GM23338 (cell line): ENCODE data around the gene PXDN. TPM values are rescaled to one million over a fixed set of nuclear protein-coding genes. Genes with fewer than 3 reads are reported as not detected.
"Not testable (repeated sequence)": the region's sequence is repeated elsewhere in the genome, so short reads cannot be mapped to it uniquely, and the experiment has no call there.

Source experiments
- ATAC-seq: fragments of 200-7000 bp; cut with Tn5 transposase; 3 replicates; pipeline ENCODE4 v1.9.1; 2020
- DNase-seq: peaks from one replicate; pipeline ENCODE4 v3.0.0-alpha.2; 2015; ENCODE audit warnings: low spot score
- H2AFZ ChIP-seq: fragments of 200-600 bp; sonication (generic); 2 replicates; pipeline ENCODE4 v1.8.0; 2016; ENCODE audit warnings: antibody characterized with exemption, mild to moderate bottlenecking, moderate library complexity
- H3F3A ChIP-seq: fragments of 200-600 bp; sonication (generic); replicated peaks from 2 replicates; pipeline ENCODE4 v1.8.0; 2017; ENCODE audit warnings: antibody characterized with exemption, mixed run types, low read depth
- H3K27ac ChIP-seq: fragments of 200-600 bp; sonication (generic); 2 replicates; pipeline ENCODE4 v1.6.1; 2016; ENCODE audit warnings: low read depth
- H3K27me3 ChIP-seq: fragments of 200-600 bp; sonication (generic); 2 replicates; pipeline ENCODE4 v1.8.0; 2016; ENCODE audit warnings: mild to moderate bottlenecking, mixed run types, moderate library complexity; ENCODE audit not compliant: insufficient read depth
- H3K36me3 ChIP-seq: fragments of 200-600 bp; sonication (generic); 2 replicates; pipeline ENCODE4 v1.8.0; 2016; ENCODE audit warnings: mild to moderate bottlenecking; ENCODE audit not compliant: insufficient read depth
- H3K4me1 ChIP-seq: fragments of 200-600 bp; sonication (generic); 2 replicates; pipeline ENCODE4 v1.8.0; 2016; ENCODE audit warnings: mild to moderate bottlenecking, moderate library complexity; ENCODE audit not compliant: insufficient read depth
- H3K4me2 ChIP-seq: fragments of 200-600 bp; sonication (generic); 2 replicates; pipeline ENCODE4 v1.7.1; 2017; ENCODE audit warnings: mixed run types
- H3K4me3 ChIP-seq: fragments of 200-600 bp; sonication (generic); 2 replicates; pipeline ENCODE4 v1.6.1; 2016; ENCODE audit warnings: mixed run types
- H3K79me2 ChIP-seq: fragments of 200-600 bp; sonication (generic); replicated peaks from 2 replicates; pipeline ENCODE4 v1.8.0; 2017; ENCODE audit warnings: mild to moderate bottlenecking; ENCODE audit not compliant: insufficient read depth
- H3K9me2 ChIP-seq: fragments of 200-600 bp; sonication (generic); 2 replicates; pipeline ENCODE4 v1.8.0; 2017; ENCODE audit not compliant: insufficient read depth
- H4K20me1 ChIP-seq: fragments of 200-600 bp; sonication (generic); replicated peaks from 2 replicates; pipeline ENCODE4 v1.8.0; 2017; ENCODE audit warnings: mild to moderate bottlenecking; ENCODE audit not compliant: insufficient read depth
- H3K27ac Mint-ChIP-seq: 2 replicates; pipeline ENCODE4 v1.8.0; 2020; ENCODE audit warnings: inconsistent platforms, mild to moderate bottlenecking, moderate library complexity, mixed read lengths
- H3K27me3 Mint-ChIP-seq: 3 replicates; pipeline ENCODE4 v1.8.0; 2022; ENCODE audit warnings: low read depth, mild to moderate bottlenecking, moderate library complexity, mixed read lengths, inconsistent platforms; ENCODE audit not compliant: insufficient read depth, poor library complexity
- H3K36me3 Mint-ChIP-seq: 3 replicates; pipeline ENCODE4 v1.8.0; 2021; ENCODE audit warnings: low read depth, mild to moderate bottlenecking, inconsistent platforms, moderate library complexity, mixed read lengths
- H3K4me1 Mint-ChIP-seq: 3 replicates; pipeline ENCODE4 v1.8.0; 2020; ENCODE audit warnings: mild to moderate bottlenecking, inconsistent platforms, mixed read lengths
- H3K4me3 Mint-ChIP-seq: 3 replicates; pipeline ENCODE4 v1.8.0; 2021; ENCODE audit warnings: moderate library complexity, mild to moderate bottlenecking, inconsistent platforms, mixed read lengths
- H3K9me3 Mint-ChIP-seq: 3 replicates; pipeline ENCODE4 v1.8.0; 2020; ENCODE audit warnings: moderate library complexity, mild to moderate bottlenecking, inconsistent platforms, mixed read lengths
- CTCF ChIP-seq, 2 experiments: fragments of 200-600 bp in 1 of 2; sonication (generic) in 1 of 2; conservative IDR thresholded peaks; 2 replicates each; pipeline versions ENCODE4 v1.5.1 to v1.6.1; 2016 to 2017; ENCODE audit warnings: antibody characterized with exemption in 2 of 2, low read depth in 2 of 2, mild to moderate bottlenecking in 2 of 2, moderate library complexity in 1 of 2
- EZH2 ChIP-seq: fragments of 200-600 bp; sonication (generic); IDR thresholded peaks from one replicate; pipeline ENCODE4 v1.8.0; 2017; ENCODE audit warnings: antibody characterized with exemption, mild to moderate bottlenecking, low read depth; ENCODE audit not compliant: unreplicated experiment
- EZH2phosphoT487 ChIP-seq: fragments of 200-600 bp; sonication (generic); IDR thresholded peaks from one replicate; pipeline ENCODE4 v1.8.1; 2018; ENCODE audit warnings: antibody characterized with exemption; ENCODE audit not compliant: unreplicated experiment
- NANOG ChIP-seq: IDR thresholded peaks from 2 replicates; pipeline ENCODE4 v1.6.1; 2016; ENCODE audit warnings: antibody characterized with exemption, borderline replicate concordance
- POLR2AphosphoS5 ChIP-seq: IDR thresholded peaks from 2 replicates; pipeline ENCODE4 v1.6.1; 2016; ENCODE audit warnings: antibody characterized with exemption, low read depth
- ZNF114 ChIP-seq: fragments of 250-450 bp; sonication (Bioruptor Pico); IDR thresholded peaks from 2 replicates; pipeline ENCODE4 v1.5.0; 2020; ENCODE audit warnings: mild to moderate bottlenecking, moderate library complexity
- ZNF462 ChIP-seq: fragments of 250-450 bp; sonication (Bioruptor Pico); IDR thresholded peaks from 2 replicates; pipeline ENCODE4 v1.5.0; 2020; ENCODE audit warnings: mild to moderate bottlenecking, moderate library complexity
- polyA plus RNA-seq: library from polyadenylated mRNA; unstranded; fragments of >200 nt; fragmentation: Nextera tagmentation; extraction: Ambion mirVana; gene quantifications from 2 replicates; pipeline ENCODE4 v1.2.1, GENCODE V29; 2016
- total RNA-seq: library from RNA; depleted of rRNA; stranded (reverse); fragments of >200 nt; shearing (Covaris generic); gene quantifications from 2 replicates; pipeline ENCODE4 v1.2.3, GENCODE V29; 2014

PXDN gene
- total and polyA plus RNA-seq, 2 experiments from 2014 or later = 42.2 to 225 TPM

GRCh38 chr2:1701020-1701419 is 43.3 kb downstream of the PXDN start:
- no peak for TF ChIP-seq EZH2phosphoT487
- TF ChIP-seq ZNF462 (CRISPR knock-in tag) = no peak
- TF ChIP-seq ZNF114 (CRISPR knock-in tag) = no peak
- no peak for TF ChIP-seq EZH2
- no peak for TF ChIP-seq CTCF (conservative IDR thresholded peaks at IDR 0.05; ENCODE audit: low read depth in 2 of 2)
- TF ChIP-seq POLR2AphosphoS5 = no peak
- TF ChIP-seq NANOG = no peak
- no peaks in the 10 kb centered on the region for H3F3A ChIP-seq
- Mint-ChIP-seq H3K4me3 (no peak overlapping the region), H3K36me3 (0 out of 3 replicates have a peak, but pooled peaks cover 2% of the 10 kb centered on the region), H3K9me3 (no peaks in the 10 kb centered on the region), H3K27ac (no peak overlapping the region), H3K27me3 (peaks cover 11% of the 10 kb centered on the region), H3K4me1 (peaks cover 49% of the 10 kb centered on the region)
- ATAC-seq = no peak
- peaks cover 29% of the 10 kb centered on the region for H4K20me1 ChIP-seq
- H3K9me2 ChIP-seq = no peaks in the 10 kb centered on the region
- H3K79me2 ChIP-seq = peaks cover 69% of the 10 kb centered on the region
- no peaks in the 10 kb centered on the region for H3K27me3 ChIP-seq
- H2AFZ ChIP-seq = no peak overlapping the region
- H3K4me3 ChIP-seq = no peak overlapping the region
- no peaks in the 10 kb centered on the region for H3K36me3 ChIP-seq
- no peak overlapping the region for H3K27ac ChIP-seq
- H3K4me1 ChIP-seq = peaks cover 16% of the 10 kb centered on the region
- DNase-seq = no peak
- no peak overlapping the region for H3K4me2 ChIP-seq

GRCh38 chr2:1700427-1700826 is 43.9 kb downstream of the PXDN start:
- H3K79me2 ChIP-seq = peaks cover 64% of the 10 kb centered on the region
- H4K20me1 ChIP-seq = peaks cover 29% of the 10 kb centered on the region
- H2AFZ ChIP-seq, H3K27ac Mint-ChIP-seq, H3K4me3 Mint-ChIP-seq, H3K36me3 ChIP-seq, H3K27me3 ChIP-seq, ATAC-seq, H3K9me3 Mint-ChIP-seq, H3K27ac ChIP-seq, H3K36me3 Mint-ChIP-seq, H3K9me2 ChIP-seq, H3K4me2 ChIP-seq, H3K4me3 ChIP-seq, H3F3A ChIP-seq: not testable (repeated sequence)
- Mint-ChIP-seq H3K27me3 (peaks cover 11% of the 10 kb centered on the region), H3K4me1 (peaks cover 49% of the 10 kb centered on the region)
- peaks cover 16% of the 10 kb centered on the region for H3K4me1 ChIP-seq
- peak; percentile 58 for DNase-seq
